ENCODE results near the gene ATG14.
"Not testable (repeated sequence)": the region's sequence is repeated elsewhere in the genome, so short reads cannot be mapped to it uniquely, and the experiment has no call there.

The ATG14 gene

DNA sequence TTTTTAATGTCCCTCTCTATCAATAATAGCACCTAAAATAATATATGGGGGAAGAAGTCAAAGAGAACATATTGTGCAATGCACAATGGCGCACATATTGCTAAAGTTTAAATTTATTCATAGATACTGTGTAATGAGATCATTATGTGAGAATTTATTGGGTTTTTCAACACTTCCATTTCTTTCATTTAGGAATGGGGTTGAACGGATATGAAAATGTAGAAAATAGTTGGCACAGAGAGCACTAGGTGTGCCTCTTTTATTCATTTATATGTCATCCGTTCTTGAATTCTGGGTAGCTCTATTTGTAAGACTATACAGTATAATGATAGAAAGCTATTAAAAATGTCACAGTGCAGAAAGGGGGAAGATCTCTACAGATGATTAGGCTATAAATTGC, 63.9 kb downstream of the ATG14 start:
- no peak for DNase-seq

- no peak for DNase-seq
Measured at GRCh38 chr14:55347040-55347439, 64.6 kb downstream of the ATG14 start.

- not testable (repeated sequence) for DNase-seq
Measured at GRCh38 chr14:55344582-55345163, 67.0 kb downstream of the ATG14 start.

GRCh38 chr14:55341781-55342180, 69.8 kb downstream of the ATG14 start:
- no peak for DNase-seq

- no peak for DNase-seq
Measured at GRCh38 chr14:55340482-55340881, 71.1 kb downstream of the ATG14 start.

DNA sequence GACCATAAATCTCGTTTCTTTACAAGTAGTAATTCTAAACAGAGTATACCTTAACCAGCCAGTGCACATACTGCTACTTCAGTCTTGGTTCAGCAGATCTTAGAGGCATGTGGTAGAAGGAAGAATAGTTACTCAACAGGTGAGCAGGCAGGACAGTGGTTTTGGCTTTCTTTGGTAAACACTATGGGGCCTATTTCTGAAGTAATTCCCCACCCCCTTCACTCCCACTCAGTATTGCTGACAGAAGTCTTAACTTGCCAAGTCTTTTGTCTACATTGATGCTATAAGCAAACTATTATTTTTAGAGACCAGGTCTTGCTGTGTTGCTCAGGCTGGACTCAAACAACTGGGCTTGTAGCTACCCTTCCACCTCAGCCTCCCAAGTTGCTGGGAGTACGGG, 71.9 kb downstream of the ATG14 start:
- no peak for DNase-seq

GRCh38 chr14:55336691-55337090, 74.9 kb downstream of the ATG14 start:
- no peak for DNase-seq

- no peak for DNase-seq
Measured at GRCh38 chr14:55336162-55336561, 75.5 kb downstream of the ATG14 start.

GRCh38 chr14:55333711-55334485, 77.7 kb downstream of the ATG14 start:
- DNase-seq = no peak

DNA sequence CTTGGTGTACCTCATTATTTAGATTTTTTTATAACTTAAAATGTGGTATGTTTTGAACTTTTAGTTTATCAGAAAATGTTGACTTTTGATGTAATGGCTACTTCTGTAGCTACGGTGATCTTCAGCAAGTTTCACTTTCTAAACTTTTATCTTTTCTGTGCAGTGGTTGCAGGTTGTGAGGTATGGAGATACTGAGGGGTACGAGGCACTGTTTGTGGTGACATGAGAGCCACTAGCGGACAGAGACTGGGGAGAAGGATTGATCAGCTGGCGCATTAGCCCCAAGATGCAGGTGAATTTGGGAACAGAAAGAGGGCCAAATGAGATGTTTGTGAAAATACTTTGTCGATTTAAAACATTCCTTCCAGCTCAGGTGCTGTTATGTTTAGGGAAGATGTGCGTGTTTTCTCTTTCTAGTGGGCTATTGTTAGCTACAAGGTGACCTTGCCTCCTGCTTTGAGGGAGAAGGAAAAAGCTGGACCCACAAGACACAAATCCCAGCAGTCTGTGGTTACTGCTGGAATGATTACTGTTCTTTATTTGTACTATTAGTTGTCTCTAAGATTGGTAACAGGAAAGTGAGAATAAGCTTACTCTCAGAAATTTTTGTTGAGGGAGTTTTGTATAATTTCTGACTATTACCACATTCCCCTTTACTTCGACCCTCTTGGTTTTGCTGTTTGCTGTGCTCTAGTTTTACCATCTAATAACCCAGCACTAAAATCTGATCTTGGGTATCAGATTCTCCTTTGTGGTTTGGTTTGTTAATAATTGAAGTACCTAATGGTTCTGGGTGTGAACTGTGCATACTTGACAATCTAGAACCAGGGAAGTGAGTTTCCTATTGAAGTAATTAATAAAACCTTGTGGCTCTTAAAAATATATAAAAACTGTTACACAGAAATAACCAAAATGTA, 78.7 kb downstream of the ATG14 start:
- DNase-seq = no peak

- no peak for DNase-seq
Measured at GRCh38 chr14:55329999-55330710, 81.5 kb downstream of the ATG14 start.

DNA sequence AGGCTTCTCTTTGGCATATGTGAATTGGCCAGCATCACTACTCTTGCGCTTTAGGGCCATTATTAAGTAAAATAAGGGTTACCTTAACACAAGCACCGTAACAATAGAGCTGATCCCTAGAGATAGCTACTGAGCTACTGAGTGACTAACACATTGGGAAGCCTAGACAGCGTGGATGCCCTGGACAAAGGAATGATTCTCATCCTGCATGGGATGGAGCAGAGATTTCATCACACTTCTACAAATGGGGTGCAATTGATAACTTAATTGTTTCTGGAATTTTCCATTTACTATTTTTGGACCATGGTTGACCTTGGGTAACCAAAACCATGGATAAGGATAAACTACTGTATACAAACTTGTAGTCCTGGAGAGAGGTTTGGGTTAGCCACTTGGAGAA, 83.3 kb downstream of the ATG14 start:
- no peak for DNase-seq

- no peak for DNase-seq
Measured at GRCh38 chr14:55327179-55327578, 84.5 kb downstream of the ATG14 start.

DNA sequence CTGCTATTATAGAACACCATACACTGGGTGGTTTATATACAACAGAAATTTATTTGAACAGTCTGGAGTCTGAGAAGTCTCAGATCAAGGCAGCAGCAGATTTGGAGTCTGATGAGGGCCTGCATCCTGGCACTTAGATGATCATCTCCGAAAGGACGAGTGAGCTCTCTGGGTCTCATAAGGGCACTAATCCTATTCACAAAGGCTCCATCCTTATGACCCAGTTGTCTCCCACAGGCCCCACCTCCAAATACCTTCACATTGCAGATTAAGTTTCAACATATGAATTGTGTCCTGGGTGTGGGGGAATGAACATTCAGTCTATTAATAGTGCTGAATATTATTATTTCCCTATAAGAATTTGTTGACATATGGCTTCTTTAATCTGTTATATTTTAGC, 86.8 kb downstream of the ATG14 start:
- no peak for DNase-seq

GRCh38 chr14:55323910-55324309, 87.7 kb downstream of the ATG14 start:
- DNase-seq = no peak

GRCh38 chr14:55318694-55319093, 92.9 kb downstream of the ATG14 start:
- no peak for DNase-seq

- no peak for DNase-seq
Measured at GRCh38 chr14:55317542-55318306, 93.9 kb downstream of the ATG14 start.

- no peak for DNase-seq
Measured at GRCh38 chr14:55316564-55316963, 95.1 kb downstream of the ATG14 start.
